Caco-2 (cell line): ENCODE measurements around the gene C3AR1. TPM values are rescaled to one million over a fixed set of nuclear protein-coding genes. Genes with fewer than 3 reads are reported as not detected.

ENCODE experiments used
- BruUV-seq: library from RNA; stranded (reverse); fragments of 400-500 nt; replicated peaks from 2 replicates; lab custom pipeline; 2021; lab: Mats Ljungman, UMichigan
- CTCF ChIA-PET: fragments of 300-600 bp; sonication (Branson Sonifier 250); formaldehyde crosslinking; loops from one replicate; lab custom pipeline; 2022; ENCODE audit warnings: antibody characterized with exemption; lab: Charles Lee
- POLR2A ChIA-PET: fragments of 300-600 bp; sonication (Branson Sonifier 250); formaldehyde crosslinking; loops from one replicate; lab custom pipeline; 2022; ENCODE audit warnings: antibody characterized with exemption; lab: Charles Lee
- DNase-seq, 2 experiments: peaks; one replicate each; pipeline versions ENCODE4 v3.0.0 to v3.0.0-alpha.2; 2020 to 2022
- H3K27me3 ChIP-seq: replicated peaks from 2 replicates; pipeline ENCODE4 v1.6.0; 2011; ENCODE audit warnings: low read length; ENCODE audit not compliant: control insufficient read depth, insufficient read depth
- H3K36me3 ChIP-seq: 2 replicates; pipeline ENCODE4 v1.5.1; 2011; ENCODE audit warnings: low read length; ENCODE audit not compliant: control insufficient read depth, insufficient read depth
- H3K4me1 ChIP-seq: fragments of 250-450 bp; sonication (Bioruptor Pico); 2 replicates; pipeline ENCODE4 v1.5.1; 2020; ENCODE audit warnings: mild to moderate bottlenecking
- H3K4me3 ChIP-seq: 2 replicates; pipeline ENCODE4 v1.5.1; 2011; ENCODE audit warnings: low read depth, mild to moderate bottlenecking, control low read depth, low read length
- H3K9me3 ChIP-seq: fragments of 250-450 bp; sonication (Bioruptor Pico); 2 replicates; pipeline ENCODE4 v1.5.1; 2020; ENCODE audit warnings: mild to moderate bottlenecking, moderate library complexity
- H3K27ac Mint-ChIP-seq: one replicate; pipeline ENCODE4 v1.8.0; 2022; ENCODE audit warnings: mixed read lengths; ENCODE audit not compliant: unreplicated experiment
- H3K27me3 Mint-ChIP-seq: one replicate; pipeline ENCODE4 v1.8.0; 2022; ENCODE audit warnings: mixed read lengths; ENCODE audit not compliant: insufficient read depth, unreplicated experiment
- H3K36me3 Mint-ChIP-seq: one replicate; pipeline ENCODE4 v1.8.0; 2022; ENCODE audit warnings: mild to moderate bottlenecking, mixed read lengths; ENCODE audit not compliant: insufficient read depth, unreplicated experiment
- H3K4me1 Mint-ChIP-seq: one replicate; pipeline ENCODE4 v1.8.0; 2022; ENCODE audit warnings: low read depth, mixed read lengths; ENCODE audit not compliant: unreplicated experiment
- H3K4me3 Mint-ChIP-seq: one replicate; pipeline ENCODE4 v1.8.0; 2022; ENCODE audit warnings: mild to moderate bottlenecking, moderate library complexity, mixed read lengths; ENCODE audit not compliant: unreplicated experiment
- H3K9me3 Mint-ChIP-seq: one replicate; pipeline ENCODE4 v1.8.0; 2022; ENCODE audit warnings: mixed read lengths; ENCODE audit not compliant: unreplicated experiment
- CTCF ChIP-seq, 2 experiments: fragments of 200-600 bp in 1 of 2; IDR thresholded peaks; 1 replicate in 1 of 2; 2 replicates in 1 of 2; pipeline versions ENCODE4 v1.5.1 to v1.8.0; 2011 to 2022; ENCODE audit warnings: antibody characterized with exemption in 1 of 2, control low read depth in 1 of 2, inconsistent platforms in 1 of 2, low read depth in 1 of 2, low read length in 1 of 2, mild to moderate bottlenecking in 1 of 2, moderate library complexity in 1 of 2; ENCODE audit not compliant: insufficient read depth in 1 of 2, severe bottlenecking in 1 of 2, unreplicated experiment in 1 of 2
- intact Hi-C: fragments of 100-400 bp; cut with micrococcal nuclease; formaldehyde crosslinking; loops from one replicate; pipeline ENCODE4 v1.10.0; 2022; ENCODE audit not compliant: unreplicated experiment
- total RNA-seq: library from RNA; stranded (reverse); gene quantifications from 2 replicates; pipeline ENCODE4 v1.2.3, GENCODE V29; 2022

C3AR1 gene
- total RNA-seq, 1 experiment from 2014 or later = not detected

DNA sequence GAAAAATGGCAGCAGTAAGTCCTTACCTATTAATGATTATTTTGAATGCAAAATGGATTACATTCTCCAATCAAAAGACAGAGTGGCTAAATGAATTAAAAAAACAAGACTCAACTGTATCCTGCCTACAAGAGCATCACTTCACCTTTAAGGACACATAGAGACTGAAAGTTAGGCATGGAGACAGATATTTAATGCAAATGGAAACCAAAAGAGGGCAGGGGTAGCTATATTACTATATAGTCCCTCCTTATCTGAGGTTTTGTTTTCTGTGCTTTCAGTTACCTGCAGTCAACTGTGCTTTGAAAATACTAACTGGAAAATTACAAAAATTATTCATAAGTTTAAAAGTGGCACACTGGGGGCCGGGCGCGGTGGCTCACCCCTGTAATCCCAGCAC lies 33.1 kb upstream of the C3AR1 start:
- no peak overlapping the region for H3K27ac Mint-ChIP-seq
- peaks cover 22% of the 10 kb centered on the region for H3K36me3 Mint-ChIP-seq
- BruUV-seq = no TSS peak

DNA sequence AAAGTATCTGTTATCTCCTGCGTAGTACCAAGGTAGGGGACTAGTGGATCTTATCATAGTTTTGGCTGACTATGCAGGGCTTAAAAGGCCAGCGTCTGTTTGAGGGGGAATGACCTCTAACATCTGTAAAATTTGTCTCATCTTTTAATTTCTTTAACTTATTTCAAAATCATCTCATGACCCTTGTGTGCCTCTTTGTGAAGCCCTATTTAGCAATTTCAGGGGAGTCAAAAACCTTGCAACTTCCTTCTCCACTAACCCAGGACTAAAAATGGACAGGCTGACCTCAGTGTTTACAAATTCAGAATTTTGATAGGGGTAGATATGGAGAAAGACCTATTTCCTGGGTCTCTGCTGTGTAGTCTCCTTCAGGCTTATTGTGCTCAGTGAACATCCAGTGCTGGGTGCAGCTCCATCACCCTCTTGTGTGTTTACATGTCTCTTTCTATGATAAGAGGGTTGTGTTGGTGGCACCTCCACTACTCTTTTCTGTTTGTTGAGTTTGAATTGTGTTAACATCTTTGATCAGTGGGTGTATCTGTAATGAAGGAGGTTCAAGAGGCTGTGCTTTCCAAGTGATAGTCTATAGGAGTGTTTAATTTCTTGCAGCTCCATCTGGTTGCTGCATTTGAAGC lies 30.2 kb upstream of the C3AR1 start:
- BruUV-seq = no TSS peak
- no peaks in the 10 kb centered on the region; the same call in 1 of the 2 replicates for H3K36me3 ChIP-seq
- no peak overlapping the region for H3K4me3 Mint-ChIP-seq
- peaks cover 46% of the 10 kb centered on the region for H3K36me3 Mint-ChIP-seq
- H3K9me3 ChIP-seq = no peaks in the 10 kb centered on the region; the same call in 1 of the 2 replicates
- intact Hi-C loops = no loop called here
- ChIA-PET POLR2A (no interaction called here), CTCF (no interaction called here)
- H3K9me3 Mint-ChIP-seq = no peaks in the 10 kb centered on the region
- H3K27ac Mint-ChIP-seq = no peak overlapping the region
- no peak for TF ChIP-seq CTCF (IDR thresholded peaks at IDR 0.05; ENCODE audit: insufficient read depth in 1 of 2, low read depth in 1 of 2, low read length in 1 of 2, severe bottlenecking in 1 of 2, unreplicated experiment in 1 of 2)
- H3K27me3 ChIP-seq = no peaks in the 10 kb centered on the region
- H3K27me3 Mint-ChIP-seq = no peaks in the 10 kb centered on the region
- no peaks in the 10 kb centered on the region for H3K4me1 Mint-ChIP-seq
- no peak overlapping the region for H3K4me3 ChIP-seq
- H3K4me1 ChIP-seq = no peaks in the 10 kb centered on the region
- no peak for DNase-seq

More for the DNA sequence above, 33.1 kb upstream of the C3AR1 start:
- POLR2A ChIA-PET = no interaction called here
- H3K27me3 Mint-ChIP-seq = no peaks in the 10 kb centered on the region
- Histone ChIP-seq H3K36me3 (no peaks in the 10 kb centered on the region; the same call in 1 of the 2 replicates), H3K27me3 (no peaks in the 10 kb centered on the region), H3K9me3 (no peaks in the 10 kb centered on the region; the same call in 1 of the 2 replicates), H3K4me3 (no peak overlapping the region), H3K4me1 (no peaks in the 10 kb centered on the region)
- H3K4me3 Mint-ChIP-seq = no peak overlapping the region
- H3K9me3 Mint-ChIP-seq = no peaks in the 10 kb centered on the region
- no peaks in the 10 kb centered on the region for H3K4me1 Mint-ChIP-seq
- CTCF ChIA-PET = no interaction called here
- DNase-seq = no peak
- TF ChIP-seq CTCF (IDR thresholded peaks at IDR 0.05; ENCODE audit: insufficient read depth in 1 of 2, low read depth in 1 of 2, low read length in 1 of 2, severe bottlenecking in 1 of 2, unreplicated experiment in 1 of 2) = no peak
- intact Hi-C loops = no loop called here

- Mint-ChIP-seq H3K9me3 (no peaks in the 10 kb centered on the region), H3K27me3 (no peaks in the 10 kb centered on the region), H3K4me1 (no peaks in the 10 kb centered on the region), H3K27ac (no peak overlapping the region), H3K36me3 (peaks cover 55% of the 10 kb centered on the region), H3K4me3 (no peak overlapping the region)
- no peak for DNase-seq
- CTCF ChIA-PET = no interaction called here
- POLR2A ChIA-PET = interaction anchor here (0.6 kb wide), 1 partner anchor 157 kb away, joined by 4 read pairs; no protein-coding TSS in a partner anchor
- Histone ChIP-seq H3K36me3 (no peaks in the 10 kb centered on the region; the same call in 1 of the 2 replicates), H3K4me1 (no peaks in the 10 kb centered on the region), H3K4me3 (no peak overlapping the region), H3K9me3 (no peaks in the 10 kb centered on the region), H3K27me3 (no peaks in the 10 kb centered on the region)
- no peak for TF ChIP-seq CTCF (IDR thresholded peaks at IDR 0.05; ENCODE audit: insufficient read depth in 1 of 2, low read depth in 1 of 2, low read length in 1 of 2, severe bottlenecking in 1 of 2, unreplicated experiment in 1 of 2)
- BruUV-seq = no TSS peak
- intact Hi-C loops = no loop called here
These were observed 27.1 kb upstream of the C3AR1 start for GRCh38 chr12:8093291-8093690.
